ENCODE data around the gene PLCB3. TPM values are rescaled to one million over a fixed set of nuclear protein-coding genes. Genes with fewer than 3 reads are reported as not detected.

PLCB3 gene
- total RNA-seq, 4 donors from 2014 or later = 196 to 453 (median 359) TPM

GRCh38 chr11:64253481-64253880, 2.2 kb downstream of the PLCB3 start:
- TF ChIP-seq POLR2A (IDR thresholded peaks at IDR 0.05) = no peak
- TF ChIP-seq CTCF (IDR thresholded peaks at IDR 0.05) = no peak
- no peak for DNase-seq
- Histone ChIP-seq H3K27ac (peak overlapping the region in 1 of 4 donors; percentile 99), H3K9me3 (no peaks in the 10 kb centered on the region), H3K27me3 (no peaks in the 10 kb centered on the region), H3K36me3 (peaks cover 0 to 45% (median 0%) of the 10 kb centered on the region in 3 donors), H3K4me1 (peaks cover 0 to 66% (median 13%) of the 10 kb centered on the region in 4 donors), H3K4me3 (peak overlapping the region in 3 of 4 donors; percentile 75 to 99 (median 78))

GRCh38 chr11:64254326-64254725, 3.0 kb downstream of the PLCB3 start:
- H3K4me3 ChIP-seq = peak overlapping the region in 1 of 4 donors; percentile 78
- no peaks in the 10 kb centered on the region for H3K27me3 ChIP-seq
- H3K27ac ChIP-seq = peak overlapping the region in 1 of 4 donors; percentile 99
- no peak for TF ChIP-seq CTCF (IDR thresholded peaks at IDR 0.05)
- TF ChIP-seq POLR2A (IDR thresholded peaks at IDR 0.05) = no peak
- no peaks in the 10 kb centered on the region for H3K9me3 ChIP-seq
- no peak for DNase-seq
- peaks cover 0 to 58% (median 13%) of the 10 kb centered on the region in 4 donors for H3K4me1 ChIP-seq
- H3K36me3 ChIP-seq = peaks cover 0 to 54% (median 0%) of the 10 kb centered on the region in 3 donors

- TF ChIP-seq CTCF (IDR thresholded peaks at IDR 0.05) = no peak
- no peak for TF ChIP-seq POLR2A (IDR thresholded peaks at IDR 0.05)
- no peaks in the 10 kb centered on the region for H3K9me3 ChIP-seq
- peaks cover 0 to 65% (median 0%) of the 10 kb centered on the region in 3 donors for H3K36me3 ChIP-seq
- peaks cover 0 to 47% (median 13%) of the 10 kb centered on the region in 4 donors for H3K4me1 ChIP-seq
- no peak overlapping the region for H3K4me3 ChIP-seq
- no peak for DNase-seq
- H3K27me3 ChIP-seq = no peaks in the 10 kb centered on the region
- H3K27ac ChIP-seq = no peak overlapping the region
Measured at GRCh38 chr11:64255135-64256128, 4.1 kb downstream of the PLCB3 start.

DNA sequence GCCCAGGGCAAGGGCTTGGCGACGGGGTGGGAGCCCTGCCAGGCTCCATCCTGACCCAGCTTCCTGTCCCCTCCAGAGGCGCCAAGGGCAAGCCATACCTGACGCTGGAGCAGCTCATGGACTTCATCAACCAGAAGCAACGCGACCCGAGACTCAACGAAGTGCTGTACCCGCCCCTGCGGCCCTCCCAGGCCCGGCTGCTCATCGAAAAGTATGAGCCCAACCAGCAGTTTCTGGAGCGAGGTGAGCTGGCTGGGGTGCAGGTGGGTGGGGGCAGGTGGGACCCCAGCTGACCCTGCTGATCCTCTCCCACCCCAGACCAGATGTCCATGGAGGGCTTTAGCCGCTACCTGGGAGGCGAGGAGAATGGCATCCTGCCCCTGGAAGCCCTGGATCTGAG, 5.0 kb downstream of the PLCB3 start:
- Histone ChIP-seq H3K4me1 (peaks cover 0 to 40% (median 10%) of the 10 kb centered on the region in 4 donors), H3K36me3 (peaks cover 0 to 70% (median 0%) of the 10 kb centered on the region in 3 donors), H3K27me3 (no peaks in the 10 kb centered on the region), H3K27ac (no peak overlapping the region), H3K4me3 (no peak overlapping the region), H3K9me3 (no peaks in the 10 kb centered on the region)
- TF ChIP-seq POLR2A (IDR thresholded peaks at IDR 0.05) = no peak
- no peak for TF ChIP-seq CTCF (IDR thresholded peaks at IDR 0.05)
- no peak for DNase-seq

- peaks cover 0 to 91% (median 0%) of the 10 kb centered on the region in 3 donors for H3K36me3 ChIP-seq
Measured at GRCh38 chr11:64258356-64258755, 7.0 kb downstream of the PLCB3 start.

More at GRCh38 chr11:64258356-64258755, 7.0 kb downstream of the PLCB3 start:
- Histone ChIP-seq H3K27ac (no peak overlapping the region), H3K4me3 (no peak overlapping the region), H3K4me1 (peaks cover 0 to 35% (median 2%) of the 10 kb centered on the region in 4 donors), H3K27me3 (no peaks in the 10 kb centered on the region), H3K9me3 (no peaks in the 10 kb centered on the region)
- DNase-seq = no peak
- TF ChIP-seq POLR2A (IDR thresholded peaks at IDR 0.05) (no peak), CTCF (IDR thresholded peaks at IDR 0.05) (no peak)

Data from Peyer's patch (tissue), 4 donors.